ENCODE measurements around the gene KRT82.
"Not testable (repeated sequence)": the region's sequence is repeated elsewhere in the genome, so short reads cannot be mapped to it uniquely, and the experiment has no call there.

KRT82 gene

GRCh38 chr12:52347551-52348510, 58.3 kb downstream of the KRT82 start:
- H3K27me3 ChIP-seq (ENCODE audit: insufficient read depth, low read length), result no peaks in the 10 kb centered on the region; the same call in 1 of the 2 replicates
- H3K4me1 ChIP-seq (ENCODE audit: insufficient read depth, low read length), result no peaks in the 10 kb centered on the region
- 79% methylated on average over 16 of the region's 16 CpGs for WGBS
- H3K9ac ChIP-seq (ENCODE audit: low read depth, low read length), result no peak overlapping the region
- H3K4me3 ChIP-seq (ENCODE audit: low read length), result no peak overlapping the region
- no peak overlapping the region for H3K27ac ChIP-seq (ENCODE audit: low read depth, low read length)
- H3K9me3 ChIP-seq (ENCODE audit: insufficient read depth, low read depth, low read length), result peaks cover 4% of the 10 kb centered on the region; the same call in 1 of the 2 replicates
- no peaks in the 10 kb centered on the region for H3K36me3 ChIP-seq (ENCODE audit: insufficient read depth, low read length)

GRCh38 chr12:52347016-52347415, 59.1 kb downstream of the KRT82 start:
- Histone ChIP-seq H3K36me3 (ENCODE audit: insufficient read depth, low read length) (no peaks in the 10 kb centered on the region), H3K9ac (ENCODE audit: low read depth, low read length) (no peak overlapping the region), H3K4me3 (ENCODE audit: low read length) (no peak overlapping the region), H3K27me3 (ENCODE audit: insufficient read depth, low read length) (no peaks in the 10 kb centered on the region; the same call in 1 of the 2 replicates), H3K4me1 (ENCODE audit: insufficient read depth, low read length) (no peaks in the 10 kb centered on the region), H3K27ac (ENCODE audit: low read depth, low read length) (no peak overlapping the region), H3K9me3 (ENCODE audit: insufficient read depth, low read depth, low read length) (peaks cover 4% of the 10 kb centered on the region; the same call in 1 of the 2 replicates)
- WGBS, result 79% methylated on average over 9 of the region's 9 CpGs

GRCh38 chr12:52346593-52346992, 59.5 kb downstream of the KRT82 start:
- WGBS, result 59% methylated on average over 4 of the region's 4 CpGs
- peaks cover 4% of the 10 kb centered on the region; the same call in 1 of the 2 replicates for H3K9me3 ChIP-seq (ENCODE audit: insufficient read depth, low read depth, low read length)
- no peaks in the 10 kb centered on the region for H3K36me3 ChIP-seq (ENCODE audit: insufficient read depth, low read length)
- no peaks in the 10 kb centered on the region for H3K4me1 ChIP-seq (ENCODE audit: insufficient read depth, low read length)
- no peak overlapping the region for H3K27ac ChIP-seq (ENCODE audit: low read depth, low read length)
- H3K4me3 ChIP-seq (ENCODE audit: low read length), result no peak overlapping the region
- H3K9ac ChIP-seq (ENCODE audit: low read depth, low read length), result no peak overlapping the region
- H3K27me3 ChIP-seq (ENCODE audit: insufficient read depth, low read length), result no peaks in the 10 kb centered on the region; the same call in 1 of the 2 replicates

GRCh38 chr12:52345041-52345440, 61.1 kb downstream of the KRT82 start:
- 95% methylated on average over 6 of the region's 8 CpGs for WGBS
- not testable (repeated sequence) for H3K9ac ChIP-seq (ENCODE audit: low read depth, low read length); H3K4me3 ChIP-seq (ENCODE audit: low read length); H3K27me3 ChIP-seq (ENCODE audit: insufficient read depth, low read length); H3K9me3 ChIP-seq (ENCODE audit: insufficient read depth, low read depth, low read length); H3K36me3 ChIP-seq (ENCODE audit: insufficient read depth, low read length); H3K27ac ChIP-seq (ENCODE audit: low read depth, low read length); H3K4me1 ChIP-seq (ENCODE audit: insufficient read depth, low read length)

- Histone ChIP-seq H3K4me1 (ENCODE audit: insufficient read depth, low read length) (no peaks in the 10 kb centered on the region), H3K9ac (ENCODE audit: low read depth, low read length) (no peak overlapping the region), H3K9me3 (ENCODE audit: insufficient read depth, low read depth, low read length) (peaks cover 4% of the 10 kb centered on the region; the same call in 1 of the 2 replicates), H3K36me3 (ENCODE audit: insufficient read depth, low read length) (no peaks in the 10 kb centered on the region), H3K27ac (ENCODE audit: low read depth, low read length) (no peak overlapping the region), H3K27me3 (ENCODE audit: insufficient read depth, low read length) (no peaks in the 10 kb centered on the region), H3K4me3 (ENCODE audit: low read length) (no peak overlapping the region)
- WGBS, result 94% methylated on average over 12 of the region's 12 CpGs
Measured at GRCh38 chr12:52344111-52344510, 62.0 kb downstream of the KRT82 start.

Data from HUES64 (cell line).